AG09309 (cell line): ENCODE data around the gene VENTX.

Source experiments
- DNase-seq: peaks from one replicate; pipeline ENCODE4 v3.0.0-alpha.2; 2010; ENCODE audit warnings: low read depth
- H3K4me3 ChIP-seq: 2 replicates; pipeline ENCODE4 v1.5.1; 2011; ENCODE audit warnings: mild to moderate bottlenecking, low read depth, low read length, moderate library complexity; ENCODE audit not compliant: control insufficient read depth
- CTCF ChIP-seq: IDR thresholded peaks from 2 replicates; pipeline ENCODE4 v1.5.1; 2011; ENCODE audit warnings: mild to moderate bottlenecking, low read depth, low read length, inconsistent platforms; ENCODE audit not compliant: insufficient read depth, control insufficient read depth; ENCODE audit errors: missing control alignments

The VENTX gene

DNA sequence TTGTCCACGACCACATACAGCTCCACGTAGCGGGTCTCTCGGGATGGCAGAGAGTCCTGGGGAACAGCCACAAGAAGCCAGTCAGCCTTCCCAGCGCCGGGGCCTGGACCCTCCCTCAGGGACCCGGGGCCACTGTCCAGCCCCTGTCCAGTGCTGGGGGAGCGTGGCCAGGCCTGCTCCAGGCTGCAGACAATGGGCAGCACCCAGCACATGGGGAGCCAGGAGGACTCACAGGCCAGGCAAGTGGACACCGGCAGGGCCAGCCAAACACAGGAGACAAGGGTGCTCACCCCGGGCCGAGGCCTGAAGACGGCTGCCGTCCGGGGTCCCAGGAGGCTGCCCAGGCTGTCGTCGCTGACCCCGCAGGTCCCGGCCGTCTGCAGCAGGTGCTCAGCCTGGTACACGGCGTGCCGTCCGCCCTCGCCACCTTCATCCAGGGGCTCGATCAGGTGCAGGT lies 35.3 kb downstream of the VENTX start:
- H3K4me3 ChIP-seq: no peak overlapping the region
- no peak for DNase-seq
- no peak for TF ChIP-seq CTCF

DNA sequence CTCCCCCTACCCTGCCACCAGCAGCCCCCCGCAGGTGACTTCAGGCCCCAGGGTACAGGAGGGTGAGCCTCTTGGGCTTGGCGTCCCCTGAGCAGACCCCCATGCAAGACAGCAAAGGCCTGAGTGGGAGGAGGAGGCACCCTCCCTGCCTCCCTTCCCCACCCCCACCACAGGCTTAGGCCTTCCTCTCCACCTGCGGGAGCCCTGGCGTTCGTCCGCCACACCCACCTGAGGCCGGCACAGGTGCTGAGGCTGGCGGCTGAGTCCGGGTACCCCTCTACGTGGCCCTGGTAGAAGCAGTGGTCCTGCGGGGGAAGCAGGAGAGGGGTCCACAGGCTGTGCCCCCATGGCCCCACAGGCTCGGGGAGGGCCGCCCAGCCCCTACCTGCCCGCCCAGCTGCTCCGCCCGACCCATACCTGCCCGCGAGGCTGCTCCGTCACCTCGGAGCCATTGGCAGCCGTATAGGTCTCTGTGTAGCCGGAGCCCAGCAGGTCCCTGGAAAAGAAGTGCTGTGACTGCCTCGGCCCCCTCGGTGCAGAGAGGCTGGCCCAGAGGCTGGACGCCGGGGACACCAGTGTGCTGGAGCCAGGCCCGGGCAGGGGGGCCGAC lies 36.0 kb downstream of the VENTX start:
- no peak for TF ChIP-seq CTCF
- no peak for DNase-seq
- H3K4me3 ChIP-seq: no peak overlapping the region

GRCh38 chr10:133274751-133275683 lies 37.4 kb downstream of the VENTX start:
- TF ChIP-seq CTCF: no peak
- no peak overlapping the region for H3K4me3 ChIP-seq
- no peak for DNase-seq

- H3K4me3 ChIP-seq: no peak overlapping the region
- no peak for DNase-seq
- TF ChIP-seq CTCF: no peak
These were observed 38.0 kb downstream of the VENTX start for GRCh38 chr10:133275684-133276092.

GRCh38 chr10:133276100-133276434 lies 38.4 kb downstream of the VENTX start:
- no peak for DNase-seq
- no peak for TF ChIP-seq CTCF
- H3K4me3 ChIP-seq: no peak overlapping the region

DNA sequence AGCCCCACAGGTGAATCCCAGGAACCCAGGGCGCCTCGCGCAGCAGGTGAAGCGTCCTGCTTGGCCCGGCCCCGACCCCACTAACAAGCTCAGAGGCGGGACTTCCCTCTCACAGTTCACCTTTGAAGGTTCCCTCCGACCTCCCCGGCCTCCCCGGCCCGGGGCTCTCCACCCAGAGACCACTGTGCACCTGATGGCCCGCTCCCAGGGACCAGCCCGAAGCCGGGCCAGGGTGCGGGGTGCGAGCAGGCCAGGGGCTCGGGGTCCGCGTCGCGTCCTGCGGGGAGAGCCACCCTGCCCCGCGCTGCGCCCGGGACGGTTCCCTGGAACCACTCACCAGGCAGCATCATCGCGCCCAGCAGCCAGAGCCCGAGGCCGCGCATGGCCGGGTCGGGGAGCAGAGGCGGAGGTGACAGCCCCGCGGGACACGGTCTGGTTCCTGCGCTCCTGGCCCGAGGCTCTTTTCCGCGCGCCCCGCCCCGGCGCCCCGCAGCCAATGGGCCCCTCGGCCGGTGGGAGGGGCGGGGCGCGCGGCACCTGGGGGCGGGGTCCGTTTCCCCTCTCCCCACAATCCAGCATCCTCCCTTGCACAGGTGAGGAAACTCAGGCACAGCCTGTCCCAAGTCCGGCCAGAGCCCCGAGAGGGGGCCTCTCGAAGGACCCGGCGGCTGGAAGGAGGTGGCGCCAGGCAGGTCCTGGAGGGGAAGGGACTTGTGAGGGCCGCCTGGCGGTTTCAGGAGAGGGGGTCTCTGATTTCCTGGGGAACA lies 39.0 kb downstream of the VENTX start, which contains the start of gene ADAM8:
TSS of gene ADAM8 (minus strand) at position 434 of the 767 bp plus-strand sequence. CDS start at position 383, 51 bp downstream.
- TF ChIP-seq CTCF: no peak
- H3K4me3 ChIP-seq: no peak within 1 kb of the TSS
- no peak for DNase-seq
